Measurements from ENCODE around the gene RBBP4. TPM values are rescaled to one million over a fixed set of nuclear protein-coding genes. Genes with fewer than 3 reads are reported as not detected.
A peak's percentile ranks its signal among the peaks of the same experiment; 100 is the strongest.

The RBBP4 gene
- total RNA-seq, 1 donor from 2014 or later, result 492 TPM

DNA sequence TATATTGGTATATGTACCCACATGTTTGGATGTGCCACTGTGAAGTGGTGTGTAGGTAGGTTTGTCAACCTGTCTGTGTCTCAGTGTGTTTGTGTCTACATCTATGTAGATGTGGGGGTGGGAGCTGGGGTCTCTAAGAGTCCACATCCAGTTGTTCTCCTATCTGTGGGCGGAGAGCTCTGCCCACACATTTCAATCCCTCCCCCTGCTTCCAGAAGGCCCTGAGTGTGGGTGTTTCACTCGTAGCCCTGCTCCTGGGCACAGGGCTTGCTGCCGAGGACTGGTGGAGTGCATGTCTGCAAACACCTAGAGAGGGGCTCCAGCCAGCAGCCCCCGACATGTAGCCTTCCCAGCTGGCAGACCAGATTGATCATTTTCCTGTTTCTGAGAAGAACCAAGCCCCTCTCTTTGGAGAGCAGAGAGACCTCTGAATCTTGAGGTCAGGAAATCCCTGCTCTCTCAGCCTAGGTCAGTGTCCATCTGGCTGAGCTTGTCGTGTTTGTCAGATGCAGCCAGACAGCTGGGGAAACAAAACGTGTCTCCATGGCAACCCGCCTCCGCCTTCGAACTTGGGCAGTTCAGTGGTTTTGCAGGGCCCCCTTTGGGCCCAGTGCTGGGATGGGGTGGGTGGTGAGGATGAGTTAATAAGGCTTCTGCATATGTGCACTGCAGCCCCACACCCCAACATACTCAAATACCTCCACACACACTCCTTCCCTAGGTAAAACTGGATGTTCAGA lies 82.7 kb downstream of the RBBP4 start:
- Mint-ChIP-seq H3K27me3 (ENCODE audit: low read depth) (peaks cover 6% of the 10 kb centered on the region), H3K4me3 (peak overlapping the region; percentile 57), H3K9me3 (no peaks in the 10 kb centered on the region), H3K4me1 (peaks cover 27% of the 10 kb centered on the region), H3K36me3 (ENCODE audit: low read depth) (no peaks in the 10 kb centered on the region), H3K27ac (ENCODE audit: unreplicated experiment) (peak overlapping the region; percentile 35)
- DNase-seq (ENCODE audit: low read depth, low spot score), result peak; percentile 54
- no peak for TF ChIP-seq CTCF (conservative IDR thresholded peaks at IDR 0.05)

Other genes with a start within 250 kb of the RBBP4 start
- 3.1 and 3.3 TPM in 2 replicates for gene ZBTB8B, start 186.1 kb upstream of the RBBP4 start, total RNA-seq
- 9.8 and 10.1 TPM in 2 replicates for gene ZBTB8A, start 111.8 kb upstream of the RBBP4 start, total RNA-seq
- 49.1 and 53.1 TPM in 2 replicates for gene ZBTB8OS, start 658 bp upstream of the RBBP4 start, total RNA-seq
- 0.12 TPM in 1 of 2 replicates, not detected in the other for gene SYNC, start 51.6 kb downstream of the RBBP4 start, total RNA-seq
- 140 and 145 TPM in 2 replicates for gene YARS1, start 166.2 kb downstream of the RBBP4 start, total RNA-seq
- 55.0 and 55.7 TPM in 2 replicates for gene S100PBP, start 166.4 kb downstream of the RBBP4 start, total RNA-seq
- gene FNDC5, start 219.7 kb downstream of the RBBP4 start, total RNA-seq, result 26.8 and 28.7 TPM in 2 replicates
- gene HPCA, start 235.3 kb downstream of the RBBP4 start, total RNA-seq, result 0.86 and 1.2 TPM in 2 replicates